B cell (primary cell): ENCODE results near the gene QSOX2.

Source experiments
- CTCF ChIP-seq: fragments of 200-600 bp; IDR thresholded peaks from one replicate; pipeline ENCODE4 v1.8.0; 2022; ENCODE audit warnings: antibody characterized with exemption, mild to moderate bottlenecking
- EZH2 ChIP-seq: IDR thresholded peaks from 2 replicates; pipeline ENCODE4 v1.6.1; 2012; ENCODE audit warnings: borderline replicate concordance, low read depth, mild to moderate bottlenecking, moderate library complexity, low read length; ENCODE audit not compliant: insufficient read depth, poor library complexity, severe bottlenecking

GRCh38 chr9:136206602-136207275, 38.9 kb downstream of the QSOX2 start:
- TF ChIP-seq CTCF = no peak
- no peak for TF ChIP-seq EZH2
